ENCODE results near the gene BMPR1A. TPM values are rescaled to one million over a fixed set of nuclear protein-coding genes. Genes with fewer than 3 reads are reported as not detected.

The BMPR1A gene
- total and polyA plus RNA-seq, 10 of the 15 experiments (the other 5 are each of a cell fraction or from before 2014, with no cell fraction given), result 2.3 to 22.7 (median 13.1) TPM

DNA sequence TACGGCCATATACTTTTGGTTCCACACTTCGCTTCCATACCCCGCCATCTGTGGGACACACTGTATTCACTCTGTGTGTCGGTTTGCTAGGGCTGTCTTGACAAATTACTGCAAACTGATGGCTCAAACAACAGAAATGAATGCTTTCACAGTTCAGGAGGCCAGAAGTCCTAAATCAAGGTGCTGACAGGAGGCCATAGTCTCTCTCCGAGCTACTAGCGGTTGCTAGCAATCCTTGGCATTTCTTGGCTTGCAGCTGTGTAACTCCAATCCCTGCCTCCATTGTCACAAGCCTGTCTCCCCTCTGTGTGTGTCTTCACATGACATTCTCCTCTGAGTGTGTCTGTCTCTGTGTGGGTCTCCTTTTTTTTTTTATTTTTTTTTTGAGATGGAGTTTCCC is 28.9 kb upstream of the BMPR1A start (continued):
- TF ChIP-seq ZBTB4 (CRISPR knock-in tag; IDR thresholded peaks at IDR 0.05) (no peak), SRF (IDR thresholded peaks at IDR 0.05; ENCODE audit: low read depth in 2 of 2, low read length in 2 of 2) (no peak), SMC3 (IDR thresholded peaks at IDR 0.05; ENCODE audit: borderline replicate concordance, low read length) (no peak), MLLT1 (IDR thresholded peaks at IDR 0.05) (no peak), SMAD1 (IDR thresholded peaks at IDR 0.05; ENCODE audit: low read depth, partially characterized antibody) (no peak), JUNB (IDR thresholded peaks at IDR 0.05) (no peak), TARDBP (IDR thresholded peaks at IDR 0.05; ENCODE audit: borderline replicate concordance) (no peak), SUPT20H (IDR thresholded peaks at IDR 0.05; ENCODE audit: borderline replicate concordance, control insufficient read depth, low read depth, low read length) (no peak), FOXM1 (IDR thresholded peaks at IDR 0.05; ENCODE audit: low read depth, low read length) (no peak), RELB (IDR thresholded peaks at IDR 0.05; ENCODE audit: low read depth) (no peak), EZH2 (IDR thresholded peaks at IDR 0.05; ENCODE audit: borderline replicate concordance, control insufficient read depth, low read depth, low read length) (no peak)
- TF ChIP-seq, protein P1, sequence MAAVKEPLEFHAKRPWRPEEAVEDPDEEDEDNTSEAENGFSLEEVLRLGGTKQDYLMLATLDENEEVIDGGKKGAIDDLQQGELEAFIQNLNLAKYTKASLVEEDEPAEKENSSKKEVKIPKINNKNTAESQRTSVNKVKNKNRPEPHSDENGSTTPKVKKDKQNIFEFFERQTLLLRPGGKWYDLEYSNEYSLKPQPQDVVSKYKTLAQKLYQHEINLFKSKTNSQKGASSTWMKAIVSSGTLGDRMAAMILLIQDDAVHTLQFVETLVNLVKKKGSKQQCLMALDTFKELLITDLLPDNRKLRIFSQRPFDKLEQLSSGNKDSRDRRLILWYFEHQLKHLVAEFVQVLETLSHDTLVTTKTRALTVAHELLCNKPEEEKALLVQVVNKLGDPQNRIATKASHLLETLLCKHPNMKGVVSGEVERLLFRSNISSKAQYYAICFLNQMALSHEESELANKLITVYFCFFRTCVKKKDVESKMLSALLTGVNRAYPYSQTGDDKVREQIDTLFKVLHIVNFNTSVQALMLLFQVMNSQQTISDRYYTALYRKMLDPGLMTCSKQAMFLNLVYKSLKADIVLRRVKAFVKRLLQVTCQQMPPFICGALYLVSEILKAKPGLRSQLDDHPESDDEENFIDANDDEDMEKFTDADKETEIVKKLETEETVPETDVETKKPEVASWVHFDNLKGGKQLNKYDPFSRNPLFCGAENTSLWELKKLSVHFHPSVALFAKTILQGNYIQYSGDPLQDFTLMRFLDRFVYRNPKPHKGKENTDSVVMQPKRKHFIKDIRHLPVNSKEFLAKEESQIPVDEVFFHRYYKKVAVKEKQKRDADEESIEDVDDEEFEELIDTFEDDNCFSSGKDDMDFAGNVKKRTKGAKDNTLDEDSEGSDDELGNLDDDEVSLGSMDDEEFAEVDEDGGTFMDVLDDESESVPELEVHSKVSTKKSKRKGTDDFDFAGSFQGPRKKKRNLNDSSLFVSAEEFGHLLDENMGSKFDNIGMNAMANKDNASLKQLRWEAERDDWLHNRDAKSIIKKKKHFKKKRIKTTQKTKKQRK (IDR thresholded peaks at IDR 0.05; ENCODE audit: low read depth, low read length), result no peak
- TF ChIP-seq, protein P2, sequence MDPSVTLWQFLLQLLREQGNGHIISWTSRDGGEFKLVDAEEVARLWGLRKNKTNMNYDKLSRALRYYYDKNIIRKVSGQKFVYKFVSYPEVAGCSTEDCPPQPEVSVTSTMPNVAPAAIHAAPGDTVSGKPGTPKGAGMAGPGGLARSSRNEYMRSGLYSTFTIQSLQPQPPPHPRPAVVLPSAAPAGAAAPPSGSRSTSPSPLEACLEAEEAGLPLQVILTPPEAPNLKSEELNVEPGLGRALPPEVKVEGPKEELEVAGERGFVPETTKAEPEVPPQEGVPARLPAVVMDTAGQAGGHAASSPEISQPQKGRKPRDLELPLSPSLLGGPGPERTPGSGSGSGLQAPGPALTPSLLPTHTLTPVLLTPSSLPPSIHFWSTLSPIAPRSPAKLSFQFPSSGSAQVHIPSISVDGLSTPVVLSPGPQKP (IDR thresholded peaks at IDR 0.05; ENCODE audit: low read depth, low read length), result no peak

All from GM12878 (cell line).